Ascending aorta (tissue), 2 donors: Measurements from ENCODE around the gene NSUN2. TPM values are rescaled to one million over a fixed set of nuclear protein-coding genes. Genes with fewer than 3 reads are reported as not detected.

Source experiments
- DNase-seq, 2 donors: peaks; one replicate each; pipeline ENCODE4 v3.0.0-alpha.2; 2019; ENCODE audit warnings: low spot score in 2 of 2
- H3K27ac ChIP-seq, 2 donors: fragments of 200-600 bp; sonication (generic); one replicate each; pipeline ENCODE4 v1.5.1; 2016 to 2017; ENCODE audit warnings: mild to moderate bottlenecking in 1 of 2
- H3K27me3 ChIP-seq: fragments of 200-600 bp; sonication (generic); one replicate; pipeline ENCODE4 v1.5.1; 2017
- H3K36me3 ChIP-seq, 2 donors: fragments of 200-600 bp; sonication (generic); one replicate each; pipeline ENCODE4 v1.5.1; 2016
- H3K4me1 ChIP-seq, 2 donors: fragments of 200-600 bp; sonication (generic); one replicate each; pipeline ENCODE4 v1.5.1; 2016 to 2017; ENCODE audit warnings: mild to moderate bottlenecking in 1 of 2
- H3K4me3 ChIP-seq, 2 donors: fragments of 200-600 bp; sonication (generic); one replicate each; pipeline ENCODE4 v1.5.1; 2016 to 2017; ENCODE audit warnings: mild to moderate bottlenecking in 1 of 2
- H3K9me3 ChIP-seq, 2 donors: fragments of 200-600 bp; sonication (generic); one replicate each; pipeline ENCODE4 v1.5.1; 2016
- intact Hi-C: fragments of 100-400 bp; cut with DNase I; formaldehyde crosslinking; loops from one replicate; pipeline ENCODE4 v1.15.1; 2023
- total RNA-seq: library from RNA; depleted of rRNA; stranded (reverse); fragments of >200 nt; gene quantifications from one replicate; pipeline ENCODE4 v1.1.0, GENCODE V29; 2016
- TF ChIP-seq, protein P1 (sequence below), 3 experiments: fragments of 200-600 bp in 2 of 3; fragments of 450-650 bp in 1 of 3; sonication (generic) in 2 of 3; IDR thresholded peaks; one replicate each; pipeline ENCODE4 v1.5.1; 2016 to 2019; ENCODE audit warnings: antibody characterized with exemption in 3 of 3, mild to moderate bottlenecking in 1 of 3, moderate library complexity in 1 of 3

Gene NSUN2
- total RNA-seq, 1 donor from 2014 or later, result 19.1 TPM

DNA sequence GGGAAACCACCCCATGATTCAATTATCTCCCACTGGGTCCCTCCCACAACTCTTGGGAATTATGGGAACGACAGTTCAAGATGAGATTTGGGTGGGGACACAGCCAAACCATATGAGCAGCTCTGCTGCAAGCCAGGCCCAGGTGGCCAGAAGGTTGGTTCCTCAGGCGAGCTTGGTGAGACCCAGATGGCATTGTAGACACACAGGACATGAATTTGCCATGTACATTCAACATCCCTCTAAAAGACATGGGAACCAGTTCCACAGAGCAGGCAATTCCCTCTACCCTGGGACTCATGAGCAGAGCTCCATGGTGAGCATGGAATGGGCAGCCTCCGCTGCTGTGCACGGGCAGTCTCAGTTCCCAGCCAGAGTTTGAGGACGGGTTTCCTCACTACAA is 53.3 kb downstream of the NSUN2 start:
- DNase-seq, result no peak
- Histone ChIP-seq H3K27me3 (no peaks in the 10 kb centered on the region), H3K27ac (no peak overlapping the region), H3K9me3 (no peaks in the 10 kb centered on the region), H3K36me3 (no peaks in the 10 kb centered on the region), H3K4me3 (no peak overlapping the region), H3K4me1 (peaks cover 9 to 14% of the 10 kb centered on the region in 2 donors)
- intact Hi-C loops, result loop anchor here (2.0 to 10.0 kb wide), 2 partner anchors 287 to 1005 kb away; no protein-coding TSS in a partner anchor
- TF ChIP-seq, protein P1, sequence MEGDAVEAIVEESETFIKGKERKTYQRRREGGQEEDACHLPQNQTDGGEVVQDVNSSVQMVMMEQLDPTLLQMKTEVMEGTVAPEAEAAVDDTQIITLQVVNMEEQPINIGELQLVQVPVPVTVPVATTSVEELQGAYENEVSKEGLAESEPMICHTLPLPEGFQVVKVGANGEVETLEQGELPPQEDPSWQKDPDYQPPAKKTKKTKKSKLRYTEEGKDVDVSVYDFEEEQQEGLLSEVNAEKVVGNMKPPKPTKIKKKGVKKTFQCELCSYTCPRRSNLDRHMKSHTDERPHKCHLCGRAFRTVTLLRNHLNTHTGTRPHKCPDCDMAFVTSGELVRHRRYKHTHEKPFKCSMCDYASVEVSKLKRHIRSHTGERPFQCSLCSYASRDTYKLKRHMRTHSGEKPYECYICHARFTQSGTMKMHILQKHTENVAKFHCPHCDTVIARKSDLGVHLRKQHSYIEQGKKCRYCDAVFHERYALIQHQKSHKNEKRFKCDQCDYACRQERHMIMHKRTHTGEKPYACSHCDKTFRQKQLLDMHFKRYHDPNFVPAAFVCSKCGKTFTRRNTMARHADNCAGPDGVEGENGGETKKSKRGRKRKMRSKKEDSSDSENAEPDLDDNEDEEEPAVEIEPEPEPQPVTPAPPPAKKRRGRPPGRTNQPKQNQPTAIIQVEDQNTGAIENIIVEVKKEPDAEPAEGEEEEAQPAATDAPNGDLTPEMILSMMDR (IDR thresholded peaks at IDR 0.05), result no peak

DNA sequence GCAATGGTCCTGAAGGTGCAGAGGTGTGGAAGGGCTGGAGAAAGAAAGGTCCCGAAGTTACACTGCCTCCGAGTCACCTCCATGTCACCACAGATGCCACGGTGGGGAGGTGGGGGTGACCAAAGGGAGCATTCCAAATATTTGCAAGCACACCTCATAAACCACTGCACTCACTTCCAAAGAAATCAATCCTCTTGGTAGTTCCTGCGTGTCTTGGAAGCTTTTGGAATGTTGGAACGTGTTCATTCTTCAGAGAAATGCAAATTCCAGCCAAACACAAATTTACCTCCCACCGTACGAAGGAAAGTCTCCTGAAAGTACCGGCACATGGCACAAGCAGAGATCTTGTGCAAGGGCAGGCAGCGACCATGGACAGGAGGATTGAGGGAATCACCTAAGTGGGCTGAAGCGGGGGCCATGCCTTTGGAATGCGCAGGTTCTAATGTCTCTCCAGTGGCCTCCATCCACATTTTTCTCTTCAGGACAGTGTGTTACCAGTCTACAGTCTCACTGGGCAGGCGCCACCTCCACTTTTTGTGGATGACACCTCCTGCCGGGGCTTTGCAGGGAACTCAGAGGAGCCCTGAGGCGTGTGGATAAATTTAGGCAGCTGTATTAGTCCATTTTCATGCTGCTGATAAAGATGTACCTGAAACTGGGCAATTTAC is 54.0 kb downstream of the NSUN2 start:
- no peaks in the 10 kb centered on the region for H3K9me3 ChIP-seq
- H3K4me3 ChIP-seq, result no peak overlapping the region
- TF ChIP-seq, protein P1 (IDR thresholded peaks at IDR 0.05), result no peak
- H3K27ac ChIP-seq, result no peak overlapping the region
- intact Hi-C loops, result loop anchor here (2.0 to 10.0 kb wide), 2 partner anchors 286 to 1004 kb away; no protein-coding TSS in a partner anchor
- peaks cover 9 to 14% of the 10 kb centered on the region in 2 donors for H3K4me1 ChIP-seq
- no peaks in the 10 kb centered on the region for H3K27me3 ChIP-seq
- no peaks in the 10 kb centered on the region for H3K36me3 ChIP-seq
- DNase-seq, result no peak

DNA sequence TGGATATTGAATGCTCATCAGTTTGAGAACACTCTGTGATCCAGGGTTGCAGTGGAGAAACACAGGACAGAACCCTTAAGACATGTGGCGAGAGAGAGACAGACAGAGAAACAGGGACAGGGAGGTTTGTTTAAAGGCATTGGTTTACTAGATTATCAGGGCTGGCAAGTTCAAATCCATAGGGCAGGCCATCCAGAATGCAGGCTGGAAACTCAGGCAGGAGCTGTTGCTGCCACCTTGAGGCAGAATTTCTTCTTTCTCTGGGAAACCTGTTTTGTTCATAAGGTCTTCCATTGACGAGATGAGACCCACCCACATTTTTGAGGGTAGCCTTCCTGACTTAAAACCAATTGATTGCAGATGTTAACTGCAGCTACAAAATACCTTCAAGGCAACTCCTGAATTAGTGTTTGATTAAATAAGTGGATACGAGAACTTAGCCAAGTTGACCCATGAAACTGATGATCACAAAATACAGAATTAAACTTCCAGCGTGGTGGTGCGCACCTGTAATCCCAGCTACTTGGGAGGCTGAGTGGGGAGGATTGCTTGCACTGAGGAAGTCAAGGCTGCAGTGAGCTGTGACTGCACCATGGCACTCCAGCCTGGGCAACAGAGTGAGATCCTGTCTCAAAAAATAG is 55.9 kb downstream of the NSUN2 start:
- no peaks in the 10 kb centered on the region for H3K27me3 ChIP-seq
- H3K27ac ChIP-seq, result peak overlapping the region; percentile 10 to 78
- intact Hi-C loops, result loop anchor here (2.0 to 10.0 kb wide), 3 partner anchors 128 to 1002 kb away; partner anchors contain the start of genes MED10 and UBE2QL1
- H3K36me3 ChIP-seq, result no peaks in the 10 kb centered on the region
- TF ChIP-seq, protein P1 (IDR thresholded peaks at IDR 0.05), result peak; percentile 14 to 71 (median 42)
- no peak for DNase-seq
- peaks cover 4 to 6% of the 10 kb centered on the region in 2 donors for H3K4me1 ChIP-seq
- H3K9me3 ChIP-seq, result no peaks in the 10 kb centered on the region
- no peak overlapping the region for H3K4me3 ChIP-seq

DNA sequence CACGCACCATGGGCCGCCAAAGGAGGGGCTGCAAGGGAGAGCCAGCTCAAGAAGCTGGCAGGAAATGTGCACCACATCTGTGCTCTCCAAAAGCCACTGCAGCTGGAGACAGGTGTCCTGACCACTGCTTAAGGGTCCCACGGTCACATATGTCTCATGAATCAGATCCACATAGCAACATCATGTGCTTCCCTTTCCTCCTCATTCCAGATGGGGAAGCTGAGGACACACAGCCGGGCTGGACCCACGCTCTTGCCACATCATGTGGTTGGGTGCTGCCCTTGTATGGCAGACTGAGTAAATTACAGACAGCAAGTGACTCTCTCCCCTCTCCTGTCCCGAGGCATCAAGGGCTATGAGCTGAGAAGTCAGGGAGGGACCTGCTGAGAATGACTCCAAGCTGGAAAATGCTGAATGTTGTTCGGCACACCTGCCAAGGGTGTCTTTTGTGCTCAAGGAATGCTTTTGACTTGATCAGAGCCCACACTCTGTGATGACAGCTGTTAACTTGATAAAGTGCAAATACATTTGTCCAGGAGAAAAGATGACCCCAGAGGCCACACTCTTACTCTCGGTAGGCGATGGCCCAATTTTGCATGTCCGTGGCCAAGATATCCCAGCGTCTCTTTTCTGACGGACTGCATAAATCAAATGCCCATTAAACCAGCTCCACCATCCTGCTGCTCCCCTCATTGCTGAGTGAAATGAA is 58.2 kb downstream of the NSUN2 start:
- intact Hi-C loops, result loop anchor here (1.0 to 10.0 kb wide), 2 partner anchors 19 to 1000 kb away; no protein-coding TSS in a partner anchor
- no peak for DNase-seq
- TF ChIP-seq, protein P1 (IDR thresholded peaks at IDR 0.05), result no peak

DNA sequence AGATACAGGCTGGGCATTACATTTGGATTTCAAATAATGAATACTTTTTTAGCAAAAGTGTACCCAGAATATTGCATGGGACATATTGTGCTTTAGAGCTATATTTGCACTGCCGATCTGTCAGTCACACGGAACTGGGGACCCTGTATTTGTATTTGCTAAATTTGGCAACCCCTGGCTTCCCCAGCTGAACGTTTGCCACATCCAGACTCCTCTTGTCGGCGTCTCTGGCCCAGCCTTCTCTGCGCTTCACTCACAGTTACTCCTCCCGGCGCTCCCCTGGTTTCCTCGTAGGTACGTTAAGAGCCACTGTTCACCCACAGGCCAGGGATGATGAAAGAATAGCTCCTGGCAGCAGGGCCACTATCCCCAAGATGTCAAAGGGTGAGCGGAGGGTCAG is 58.7 kb downstream of the NSUN2 start:
- TF ChIP-seq, protein P1 (IDR thresholded peaks at IDR 0.05), result no peak
- no peak overlapping the region for H3K27ac ChIP-seq
- H3K36me3 ChIP-seq, result no peaks in the 10 kb centered on the region
- H3K4me3 ChIP-seq, result no peak overlapping the region
- peak in 1 of 2 donors; percentile 47 for DNase-seq
- intact Hi-C loops, result loop anchor here (10.0 kb wide), 1 partner anchor 999 kb away; no protein-coding TSS in a partner anchor
- H3K9me3 ChIP-seq, result no peaks in the 10 kb centered on the region
- no peaks in the 10 kb centered on the region for H3K27me3 ChIP-seq
- H3K4me1 ChIP-seq, result peaks cover 4 to 9% of the 10 kb centered on the region in 2 donors

More for the DNA sequence above, 58.2 kb downstream of the NSUN2 start:
- H3K36me3 ChIP-seq, result no peaks in the 10 kb centered on the region
- no peak overlapping the region for H3K4me3 ChIP-seq
- no peak overlapping the region for H3K27ac ChIP-seq
- no peaks in the 10 kb centered on the region for H3K27me3 ChIP-seq
- peaks cover 4 to 9% of the 10 kb centered on the region in 2 donors for H3K4me1 ChIP-seq
- H3K9me3 ChIP-seq, result no peaks in the 10 kb centered on the region
